ENCODE data around the gene TBL1X. TPM values are rescaled to one million over a fixed set of nuclear protein-coding genes. Genes with fewer than 3 reads are reported as not detected.

Gene TBL1X
- total and polyA plus RNA-seq, 2 donors (not counting 1 experiment from before 2014, with no cell fraction given): 8.8 to 65.1 TPM

DNA sequence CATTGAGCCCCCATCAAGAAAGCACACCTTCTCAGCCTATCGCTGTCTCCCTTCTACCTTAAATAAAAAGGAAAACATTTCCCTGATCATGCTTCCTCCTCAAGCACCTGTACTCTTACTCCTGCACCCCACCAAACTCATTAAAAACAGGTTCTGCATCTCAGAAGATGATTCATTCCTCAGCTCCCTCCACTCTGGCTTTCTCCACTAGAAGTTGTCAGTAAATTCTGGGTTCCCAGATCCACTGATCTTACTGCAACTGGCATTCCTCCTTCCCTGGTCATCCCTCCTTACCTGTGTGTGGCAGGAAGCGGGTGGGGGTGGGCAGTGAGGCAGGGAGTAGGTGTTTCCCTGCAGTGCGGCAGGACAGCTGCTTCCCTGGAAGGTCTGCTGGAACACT is 192.0 kb downstream of the TBL1X start:
- peak overlapping the region; percentile 91 for H3K27ac Mint-ChIP-seq
- H3K79me2 ChIP-seq (ENCODE audit: control insufficient read depth, insufficient read depth, low read length): peaks cover 3% of the 10 kb centered on the region
- H3K9me3 Mint-ChIP-seq (ENCODE audit: insufficient read depth): no peaks in the 10 kb centered on the region
- no CpG with 5 or more reads among the region's 3 CpGs for WGBS (ENCODE audit: insufficient coverage)
- peaks cover 0 to 11% of the 10 kb centered on the region in 2 experiments for H3K36me3 ChIP-seq (replicated peaks in 1 of 2; ENCODE audit: control extremely low read depth in 1 of 2, control insufficient read depth in 1 of 2, extremely low read depth in 1 of 2, insufficient read depth in 2 of 2, low read length in 1 of 2)
- H3K4me3 ChIP-seq (ENCODE audit: control extremely low read depth in 1 of 5, extremely low read depth in 1 of 5, insufficient read depth in 1 of 5, low read depth in 2 of 5, low read length in 4 of 5): no peak overlapping the region
- H3K27ac ChIP-seq (ENCODE audit: low read length in 2 of 2): peak overlapping the region; percentile 38 to 64
- DNase-seq: no peak
- peaks cover 0 to 4% (median 0%) of the 10 kb centered on the region in 3 donors for H3K9me3 ChIP-seq (ENCODE audit: control extremely low read depth in 1 of 3, control insufficient read depth in 2 of 3, insufficient read depth in 1 of 3, low read length in 2 of 3)
- H4K20me1 ChIP-seq (ENCODE audit: control insufficient read depth, insufficient read depth, low read length, poor library complexity, severe bottlenecking): no peaks in the 10 kb centered on the region
- no peak overlapping the region for H3K9ac ChIP-seq (ENCODE audit: low read length)
- H3K27me3 ChIP-seq (replicated peaks in 1 of 4; ENCODE audit: control extremely low read depth in 1 of 4, control insufficient read depth in 3 of 4, insufficient read depth in 4 of 4, low read length in 3 of 4): no peaks in the 10 kb centered on the region
- H2AFZ ChIP-seq (ENCODE audit: insufficient read depth, low read depth, low read length, poor library complexity, severe bottlenecking): no peak overlapping the region
- H3K27me3 Mint-ChIP-seq: no peaks in the 10 kb centered on the region
- intact Hi-C loops (cut with micrococcal nuclease): loop anchor here (1.0 to 5.0 kb wide), 3 partner anchors 20 to 315 kb away; no protein-coding TSS in a partner anchor
- H3K4me2 ChIP-seq (replicated peaks; ENCODE audit: low read depth, low read length, poor library complexity, severe bottlenecking): no peak overlapping the region
- peak overlapping the region; percentile 54 for H3K4me3 Mint-ChIP-seq
- TF ChIP-seq EZH2 (IDR thresholded peaks at IDR 0.05; ENCODE audit: borderline replicate concordance, insufficient read depth, low read depth, low read length, poor library complexity, severe bottlenecking): no peak
- TF ChIP-seq, protein P1, sequence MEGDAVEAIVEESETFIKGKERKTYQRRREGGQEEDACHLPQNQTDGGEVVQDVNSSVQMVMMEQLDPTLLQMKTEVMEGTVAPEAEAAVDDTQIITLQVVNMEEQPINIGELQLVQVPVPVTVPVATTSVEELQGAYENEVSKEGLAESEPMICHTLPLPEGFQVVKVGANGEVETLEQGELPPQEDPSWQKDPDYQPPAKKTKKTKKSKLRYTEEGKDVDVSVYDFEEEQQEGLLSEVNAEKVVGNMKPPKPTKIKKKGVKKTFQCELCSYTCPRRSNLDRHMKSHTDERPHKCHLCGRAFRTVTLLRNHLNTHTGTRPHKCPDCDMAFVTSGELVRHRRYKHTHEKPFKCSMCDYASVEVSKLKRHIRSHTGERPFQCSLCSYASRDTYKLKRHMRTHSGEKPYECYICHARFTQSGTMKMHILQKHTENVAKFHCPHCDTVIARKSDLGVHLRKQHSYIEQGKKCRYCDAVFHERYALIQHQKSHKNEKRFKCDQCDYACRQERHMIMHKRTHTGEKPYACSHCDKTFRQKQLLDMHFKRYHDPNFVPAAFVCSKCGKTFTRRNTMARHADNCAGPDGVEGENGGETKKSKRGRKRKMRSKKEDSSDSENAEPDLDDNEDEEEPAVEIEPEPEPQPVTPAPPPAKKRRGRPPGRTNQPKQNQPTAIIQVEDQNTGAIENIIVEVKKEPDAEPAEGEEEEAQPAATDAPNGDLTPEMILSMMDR (IDR thresholded peaks at IDR 0.05): no peak
- H3K4me1 ChIP-seq (ENCODE audit: control insufficient read depth in 2 of 2, insufficient read depth in 2 of 2, low read length in 2 of 2): peaks cover 0 to 19% of the 10 kb centered on the region in 2 donors
- H3K4me1 Mint-ChIP-seq: peaks cover 23% of the 10 kb centered on the region
- no peak for ATAC-seq (ENCODE audit: low read depth)
- ChIA-PET POLR2A (interaction anchor here (0.6 to 2.0 kb wide), 3 partner anchors 16 to 539 kb away, joined by 3 to 8 read pairs (median 4); no protein-coding TSS in a partner anchor), CTCF (no interaction called here)

DNA sequence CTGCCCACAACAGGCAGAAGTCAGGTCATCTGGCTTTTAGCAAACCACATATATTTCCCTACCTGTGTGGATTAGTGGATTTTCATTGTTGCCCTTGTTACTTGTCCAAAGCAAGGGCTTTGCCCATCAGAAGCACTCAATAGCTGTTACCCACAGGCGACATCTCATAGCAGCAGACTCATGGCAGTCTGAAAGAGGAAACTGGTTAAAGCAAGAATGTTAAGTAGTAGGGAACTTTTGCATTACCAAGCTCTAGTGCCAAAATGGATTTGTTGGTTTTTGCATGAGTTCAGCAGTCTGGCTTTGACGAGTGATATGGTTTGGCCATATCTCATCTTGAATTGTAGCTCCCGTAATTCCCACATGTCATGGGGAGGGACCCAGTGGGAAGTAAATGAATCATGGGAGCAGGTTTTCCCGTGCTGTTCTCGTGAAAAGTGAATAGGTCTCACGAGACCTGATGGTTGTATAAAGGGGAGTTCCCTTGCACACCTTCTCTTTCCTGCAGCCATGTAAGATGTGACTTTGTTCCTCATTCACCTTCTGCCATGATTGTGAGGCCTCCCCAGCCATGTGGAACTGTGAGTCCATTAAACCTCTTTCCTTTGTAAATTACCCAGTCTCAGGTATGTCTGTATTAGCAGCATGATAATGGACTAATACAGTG is 192.9 kb downstream of the TBL1X start:
- no peaks in the 10 kb centered on the region for H3K27me3 ChIP-seq (replicated peaks in 1 of 4; ENCODE audit: control extremely low read depth in 1 of 4, control insufficient read depth in 3 of 4, insufficient read depth in 4 of 4, low read length in 3 of 4)
- H3K4me2 ChIP-seq (replicated peaks; ENCODE audit: low read depth, low read length, poor library complexity, severe bottlenecking): no peak overlapping the region
- peak; percentile 24 for DNase-seq
- H3K36me3 ChIP-seq (replicated peaks in 1 of 2; ENCODE audit: control extremely low read depth in 1 of 2, control insufficient read depth in 1 of 2, extremely low read depth in 1 of 2, insufficient read depth in 2 of 2, low read length in 1 of 2): peaks cover 0 to 15% of the 10 kb centered on the region in 2 experiments
- TF ChIP-seq EZH2 (IDR thresholded peaks at IDR 0.05; ENCODE audit: borderline replicate concordance, insufficient read depth, low read depth, low read length, poor library complexity, severe bottlenecking): no peak
- TF ChIP-seq, protein P1 (IDR thresholded peaks at IDR 0.05): no peak
- no peak overlapping the region for H3K9ac ChIP-seq (ENCODE audit: low read length)
- no peaks in the 10 kb centered on the region for H4K20me1 ChIP-seq (ENCODE audit: control insufficient read depth, insufficient read depth, low read length, poor library complexity, severe bottlenecking)
- no peak overlapping the region for H3K4me3 ChIP-seq (ENCODE audit: control extremely low read depth in 1 of 5, extremely low read depth in 1 of 5, insufficient read depth in 1 of 5, low read depth in 2 of 5, low read length in 4 of 5)
- CTCF ChIA-PET: no interaction called here
- Mint-ChIP-seq H3K4me1 (peaks cover 23% of the 10 kb centered on the region), H3K27me3 (no peaks in the 10 kb centered on the region), H3K4me3 (no peak overlapping the region), H3K27ac (peak overlapping the region; percentile 91), H3K9me3 (ENCODE audit: insufficient read depth) (no peaks in the 10 kb centered on the region)
- H3K4me1 ChIP-seq (ENCODE audit: control insufficient read depth in 2 of 2, insufficient read depth in 2 of 2, low read length in 2 of 2): peaks cover 0 to 19% of the 10 kb centered on the region in 2 donors
- intact Hi-C loops (cut with micrococcal nuclease): loop anchor here (5.0 kb wide), 2 partner anchors 195 to 315 kb away; no protein-coding TSS in a partner anchor
- ATAC-seq (ENCODE audit: low read depth): no peak
- WGBS (ENCODE audit: insufficient coverage): 40% methylated on average over 1 of the region's 6 CpGs
- POLR2A ChIA-PET: interaction anchor here (2.0 kb wide), 1 partner anchor 20 kb away, joined by 8 read pairs; no protein-coding TSS in a partner anchor
- peak overlapping the region in 1 of 2 donors; percentile 64 for H3K27ac ChIP-seq (ENCODE audit: low read length in 2 of 2)
- H3K79me2 ChIP-seq (ENCODE audit: control insufficient read depth, insufficient read depth, low read length): peaks cover 3% of the 10 kb centered on the region
- peaks cover 0 to 4% (median 0%) of the 10 kb centered on the region in 3 donors for H3K9me3 ChIP-seq (ENCODE audit: control extremely low read depth in 1 of 3, control insufficient read depth in 2 of 3, insufficient read depth in 1 of 3, low read length in 2 of 3)
- H2AFZ ChIP-seq (ENCODE audit: insufficient read depth, low read depth, low read length, poor library complexity, severe bottlenecking): no peak overlapping the region

Data from B cell (primary cell).